Loucy (cell line): Measurements from ENCODE around the gene TMEM183A.
A peak's percentile ranks its signal among the peaks of the same experiment; 100 is the strongest.

ENCODE experiments used
- H2AFZ ChIP-seq: fragments of 200-600 bp; sonication (generic); 2 replicates; pipeline ENCODE4 v1.6.0; 2016; ENCODE audit warnings: antibody characterized with exemption, mild to moderate bottlenecking, low read length, moderate library complexity
- H3F3A ChIP-seq: fragments of 200-600 bp; 2 replicates; pipeline ENCODE4 v1.6.0; 2016; ENCODE audit warnings: antibody characterized with exemption, low read depth, mild to moderate bottlenecking
- H3K27me3 ChIP-seq: fragments of 200-600 bp; sonication (generic); 2 replicates; pipeline ENCODE4 v1.6.1; 2014; ENCODE audit warnings: low read length, mild to moderate bottlenecking; ENCODE audit not compliant: insufficient read depth, poor library complexity, severe bottlenecking
- H3K36me3 ChIP-seq: fragments of 200-600 bp; sonication (generic); 2 replicates; pipeline ENCODE4 v1.6.1; 2016; ENCODE audit warnings: low read length; ENCODE audit not compliant: insufficient read depth
- H3K4me1 ChIP-seq: fragments of 200-600 bp; sonication (generic); 2 replicates; pipeline ENCODE4 v1.5.1; 2014; ENCODE audit warnings: low read length, mild to moderate bottlenecking; ENCODE audit not compliant: insufficient read depth, poor library complexity, severe bottlenecking
- H3K4me2 ChIP-seq: fragments of 200-600 bp; sonication (generic); 2 replicates; pipeline ENCODE4 v1.6.0; 2014; ENCODE audit warnings: antibody characterized with exemption, low read length, low read depth, mild to moderate bottlenecking; ENCODE audit not compliant: poor library complexity, severe bottlenecking
- H3K4me3 ChIP-seq: fragments of 200-600 bp; sonication (generic); 2 replicates; pipeline ENCODE4 v1.5.1; 2014; ENCODE audit warnings: low read length, mild to moderate bottlenecking, mixed read lengths; ENCODE audit not compliant: poor library complexity, severe bottlenecking
- H3K79me2 ChIP-seq: fragments of 200-600 bp; sonication (generic); 2 replicates; pipeline ENCODE4 v1.6.1; 2014; ENCODE audit warnings: low read length; ENCODE audit not compliant: insufficient read depth
- H3K9ac ChIP-seq: fragments of 200-600 bp; sonication (generic); 2 replicates; pipeline ENCODE4 v1.6.0; 2014; ENCODE audit warnings: mild to moderate bottlenecking, low read depth, low read length, moderate library complexity; ENCODE audit not compliant: poor library complexity, severe bottlenecking
- H3K9me2 ChIP-seq: fragments of 200-600 bp; sonication (generic); replicated peaks from 2 replicates; pipeline ENCODE4 v1.6.1; 2016; ENCODE audit warnings: low read depth, low read length, mixed read lengths
- H3K9me3 ChIP-seq: fragments of 200-600 bp; sonication (generic); 2 replicates; pipeline ENCODE4 v1.6.1; 2014; ENCODE audit warnings: mild to moderate bottlenecking, antibody characterized with exemption, low read length, low read depth; ENCODE audit not compliant: insufficient read depth
- H4K20me1 ChIP-seq: fragments of 200-600 bp; sonication (generic); 2 replicates; pipeline ENCODE4 v1.6.0; 2014; ENCODE audit warnings: antibody characterized with exemption, low read length, mild to moderate bottlenecking; ENCODE audit not compliant: insufficient read depth, poor library complexity, severe bottlenecking
- EZH2phosphoT487 ChIP-seq: fragments of 200-600 bp; IDR thresholded peaks from 2 replicates; pipeline ENCODE4 v1.6.1; 2018; ENCODE audit warnings: antibody characterized with exemption, mild to moderate bottlenecking, moderate library complexity, borderline replicate concordance
- TF ChIP-seq, protein P1 (sequence below): fragments of 200-600 bp; sonication (generic); conservative IDR thresholded peaks from 2 replicates; pipeline ENCODE4 v1.5.1; 2014; ENCODE audit warnings: mild to moderate bottlenecking, antibody characterized with exemption, low read length

The TMEM183A gene

DNA sequence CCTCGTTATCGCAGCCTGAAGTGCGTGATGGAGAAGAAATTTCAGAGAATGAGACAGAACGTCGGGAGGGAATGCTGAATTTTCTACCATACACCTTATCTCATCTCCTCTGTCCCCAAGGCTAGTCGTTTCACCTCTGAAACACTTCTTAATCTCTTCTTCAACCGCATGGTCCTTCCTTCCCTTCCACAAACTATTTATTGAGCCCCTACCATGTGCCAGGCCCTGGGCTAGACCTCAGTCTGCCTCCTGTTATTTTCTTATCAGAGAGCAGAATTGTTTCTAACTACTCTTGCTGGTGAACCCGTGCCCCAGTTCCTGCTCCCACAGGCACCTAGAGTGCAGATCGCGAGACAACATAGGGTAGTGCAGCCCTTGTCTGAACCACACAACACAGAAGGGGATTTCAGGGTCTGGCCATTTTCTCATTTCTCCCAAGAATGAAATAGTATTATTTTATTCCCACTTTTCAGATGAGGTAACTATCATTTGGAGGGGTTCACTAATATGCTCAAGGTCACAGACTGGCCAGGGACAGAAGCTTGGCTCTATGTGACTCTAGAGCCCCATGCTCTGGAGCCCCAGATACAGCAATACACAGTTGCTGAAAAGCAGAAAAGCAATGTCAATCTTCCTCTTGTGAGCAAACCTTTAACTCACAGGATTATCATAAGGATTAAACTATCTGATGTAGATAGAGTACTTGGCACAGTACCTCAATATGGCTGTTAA lies 48.5 kb upstream of the TMEM183A start:
- Histone ChIP-seq H3K36me3 (no peaks in the 10 kb centered on the region), H3K4me1 (peaks cover 38% of the 10 kb centered on the region), H4K20me1 (peaks cover 36% of the 10 kb centered on the region), H2AFZ (peak overlapping the region; percentile 97), H3K4me3 (peak overlapping the region; percentile 97), H3K27me3 (no peaks in the 10 kb centered on the region), H3F3A (no peaks in the 10 kb centered on the region), H3K9me2 (no peaks in the 10 kb centered on the region), H3K4me2 (peak overlapping the region; percentile 79), H3K9ac (peak overlapping the region; percentile 94), H3K79me2 (peaks cover 43% of the 10 kb centered on the region), H3K9me3 (no peaks in the 10 kb centered on the region)
- TF ChIP-seq EZH2phosphoT487, result no peak
- TF ChIP-seq, protein P1, sequence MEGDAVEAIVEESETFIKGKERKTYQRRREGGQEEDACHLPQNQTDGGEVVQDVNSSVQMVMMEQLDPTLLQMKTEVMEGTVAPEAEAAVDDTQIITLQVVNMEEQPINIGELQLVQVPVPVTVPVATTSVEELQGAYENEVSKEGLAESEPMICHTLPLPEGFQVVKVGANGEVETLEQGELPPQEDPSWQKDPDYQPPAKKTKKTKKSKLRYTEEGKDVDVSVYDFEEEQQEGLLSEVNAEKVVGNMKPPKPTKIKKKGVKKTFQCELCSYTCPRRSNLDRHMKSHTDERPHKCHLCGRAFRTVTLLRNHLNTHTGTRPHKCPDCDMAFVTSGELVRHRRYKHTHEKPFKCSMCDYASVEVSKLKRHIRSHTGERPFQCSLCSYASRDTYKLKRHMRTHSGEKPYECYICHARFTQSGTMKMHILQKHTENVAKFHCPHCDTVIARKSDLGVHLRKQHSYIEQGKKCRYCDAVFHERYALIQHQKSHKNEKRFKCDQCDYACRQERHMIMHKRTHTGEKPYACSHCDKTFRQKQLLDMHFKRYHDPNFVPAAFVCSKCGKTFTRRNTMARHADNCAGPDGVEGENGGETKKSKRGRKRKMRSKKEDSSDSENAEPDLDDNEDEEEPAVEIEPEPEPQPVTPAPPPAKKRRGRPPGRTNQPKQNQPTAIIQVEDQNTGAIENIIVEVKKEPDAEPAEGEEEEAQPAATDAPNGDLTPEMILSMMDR, result no peak

DNA sequence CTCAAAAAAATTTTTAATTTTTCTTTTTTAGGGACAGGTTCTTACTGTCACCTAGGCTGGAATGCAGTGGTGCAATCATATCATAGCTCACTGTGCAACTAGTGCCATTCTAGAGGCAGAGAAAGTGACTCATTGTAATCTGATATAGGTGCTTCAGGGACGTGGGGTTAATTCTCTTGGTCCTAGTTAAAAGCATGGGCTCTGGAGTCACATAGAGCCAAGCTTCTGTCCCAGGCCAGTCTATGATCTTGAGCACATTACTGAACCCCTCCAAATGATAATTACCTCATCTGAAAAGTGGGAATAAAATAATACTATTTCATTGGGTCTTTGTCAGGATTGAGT lies 47.9 kb upstream of the TMEM183A start:
- Histone ChIP-seq H4K20me1 (peaks cover 35% of the 10 kb centered on the region), H3K9me3 (no peaks in the 10 kb centered on the region), H3K9ac (no peak overlapping the region), H3K4me1 (peaks cover 33% of the 10 kb centered on the region), H3F3A (no peaks in the 10 kb centered on the region), H3K4me2 (no peak overlapping the region), H3K36me3 (no peaks in the 10 kb centered on the region), H3K4me3 (no peak overlapping the region), H3K27me3 (no peaks in the 10 kb centered on the region), H3K79me2 (peaks cover 38% of the 10 kb centered on the region), H3K9me2 (no peaks in the 10 kb centered on the region), H2AFZ (no peak overlapping the region)
- TF ChIP-seq, protein P1, result no peak
- no peak for TF ChIP-seq EZH2phosphoT487

DNA sequence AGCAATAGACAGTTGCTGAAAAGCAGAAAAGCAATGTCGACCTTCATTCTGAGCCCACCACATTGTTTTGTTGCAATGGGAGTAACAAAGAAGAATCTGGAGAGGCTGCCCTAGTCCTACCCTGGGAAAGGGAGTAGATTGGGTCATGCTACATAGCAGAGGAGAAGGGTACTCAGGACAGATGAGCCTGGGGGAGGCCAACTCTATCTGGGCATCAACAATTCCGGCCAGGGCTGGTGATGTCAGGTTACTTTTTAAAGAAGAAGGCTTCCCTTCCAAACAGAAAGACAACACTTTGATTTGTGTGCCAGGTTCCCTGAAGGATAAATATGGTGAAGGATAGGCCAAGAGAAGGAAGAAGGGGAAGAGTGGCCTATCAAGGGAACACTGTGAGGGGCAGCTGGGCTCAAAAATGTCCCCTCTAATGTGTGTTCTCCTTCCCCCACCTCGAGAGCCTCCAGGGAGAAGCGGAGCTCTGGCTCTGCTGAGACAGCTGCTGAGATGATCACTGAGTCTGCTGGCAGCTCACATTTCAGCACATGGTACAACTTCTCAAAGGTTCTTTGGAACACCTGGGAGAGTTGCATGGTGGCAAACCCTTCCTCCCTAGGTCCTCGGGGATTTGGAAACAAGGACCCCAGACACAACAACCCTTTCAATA lies 45.8 kb upstream of the TMEM183A start:
- H3K4me2 ChIP-seq, result no peak overlapping the region
- H4K20me1 ChIP-seq, result peaks cover 17% of the 10 kb centered on the region
- no peaks in the 10 kb centered on the region for H3K36me3 ChIP-seq
- no peak overlapping the region for H2AFZ ChIP-seq
- H3K9me3 ChIP-seq, result no peaks in the 10 kb centered on the region
- H3K4me3 ChIP-seq, result no peak overlapping the region
- H3K9ac ChIP-seq, result no peak overlapping the region
- no peaks in the 10 kb centered on the region for H3K27me3 ChIP-seq
- TF ChIP-seq EZH2phosphoT487, result no peak
- TF ChIP-seq, protein P1, result no peak
- H3K4me1 ChIP-seq, result peaks cover 17% of the 10 kb centered on the region
- H3K9me2 ChIP-seq, result no peaks in the 10 kb centered on the region
- H3F3A ChIP-seq, result no peaks in the 10 kb centered on the region
- H3K79me2 ChIP-seq, result peaks cover 17% of the 10 kb centered on the region
